ENCODE measurements around the gene FMO5. TPM values are rescaled to one million over a fixed set of nuclear protein-coding genes. Genes with fewer than 3 reads are reported as not detected.

The FMO5 gene
- total RNA-seq, 1 experiment from 2014 or later, result 2.8 TPM

- no peaks in the 10 kb centered on the region for H3F3A ChIP-seq (ENCODE audit: low read length, unreplicated experiment)
- no peak overlapping the region for H3K9ac ChIP-seq (ENCODE audit: low read length)
- H3K4me3 ChIP-seq (ENCODE audit: low read length), result no peak overlapping the region
- peaks cover 97% of the 10 kb centered on the region for H3K79me2 ChIP-seq (ENCODE audit: low read length)
- H2AFZ ChIP-seq (ENCODE audit: low read length), result no peak overlapping the region
- no peaks in the 10 kb centered on the region for H3K27me3 ChIP-seq (ENCODE audit: low read length)
- TF ChIP-seq EZH2phosphoT487 (IDR thresholded peaks at IDR 0.05; ENCODE audit: borderline replicate concordance, low read length) (no peak), CTCF (conservative IDR thresholded peaks at IDR 0.05; ENCODE audit: low read depth, low read length) (no peak), EZH2 (IDR thresholded peaks at IDR 0.05; ENCODE audit: low read length, unreplicated experiment) (no peak)
- ChIA-PET CTCF (interaction anchor here (0.7 kb wide), 1 partner anchor 9 kb away, joined by 3 read pairs; no protein-coding TSS in a partner anchor), POLR2A (ENCODE audit: unreplicated experiment) (no interaction called here)
- DNase-seq (no peak), ATAC-seq (no peak)
- H3K4me1 ChIP-seq (ENCODE audit: insufficient read depth, low read length), result no peaks in the 10 kb centered on the region
- no peak overlapping the region for H3K27ac ChIP-seq (ENCODE audit: low read length)
- H3K4me2 ChIP-seq (ENCODE audit: low read length), result no peak overlapping the region
- no TSS peak for BruUV-seq (replicated peaks)
- H3K36me3 ChIP-seq (ENCODE audit: low read depth, low read length), result peaks cover 31% of the 10 kb centered on the region
- H3K9me3 ChIP-seq (ENCODE audit: low read length), result no peaks in the 10 kb centered on the region
- intact Hi-C loops (cut with micrococcal nuclease), result no loop called here
- no peaks in the 10 kb centered on the region for H3K9me2 ChIP-seq (replicated peaks; ENCODE audit: low read length)
- peaks cover 31% of the 10 kb centered on the region for H4K20me1 ChIP-seq (ENCODE audit: low read length)
Measured at GRCh38 chr1:147252540-147252939, 27.4 kb upstream of the FMO5 start.

GRCh38 chr1:147247656-147248238 lies 22.6 kb upstream of the FMO5 start:
- CTCF ChIA-PET, result interaction anchor here (0.9 kb wide), 1 partner anchor 26 kb away, joined by 5 read pairs; no protein-coding TSS in a partner anchor

More at GRCh38 chr1:147247656-147248238, 22.6 kb upstream of the FMO5 start:
- Histone ChIP-seq H4K20me1 (ENCODE audit: low read length) (peaks cover 62% of the 10 kb centered on the region), H3K9ac (ENCODE audit: low read length) (no peak overlapping the region), H3K4me3 (ENCODE audit: low read length) (no peak overlapping the region), H3K36me3 (ENCODE audit: low read depth, low read length) (peaks cover 9% of the 10 kb centered on the region), H2AFZ (ENCODE audit: low read length) (no peak overlapping the region), H3K4me2 (ENCODE audit: low read length) (no peak overlapping the region), H3K4me1 (ENCODE audit: insufficient read depth, low read length) (peaks cover 24% of the 10 kb centered on the region), H3K27me3 (ENCODE audit: low read length) (no peaks in the 10 kb centered on the region), H3K9me3 (ENCODE audit: low read length) (no peaks in the 10 kb centered on the region), H3K9me2 (replicated peaks; ENCODE audit: low read length) (no peaks in the 10 kb centered on the region), H3K79me2 (ENCODE audit: low read length) (peaks cover 98% of the 10 kb centered on the region), H3K27ac (ENCODE audit: low read length) (no peak overlapping the region), H3F3A (ENCODE audit: low read length, unreplicated experiment) (no peaks in the 10 kb centered on the region)
- intact Hi-C loops (cut with micrococcal nuclease), result no loop called here
- POLR2A ChIA-PET (ENCODE audit: unreplicated experiment), result no interaction called here
- no TSS peak for BruUV-seq (replicated peaks)
- DNase-seq (no peak), ATAC-seq (no peak)
- TF ChIP-seq EZH2phosphoT487 (IDR thresholded peaks at IDR 0.05; ENCODE audit: borderline replicate concordance, low read length) (no peak), CTCF (conservative IDR thresholded peaks at IDR 0.05; ENCODE audit: low read depth, low read length) (no peak), EZH2 (IDR thresholded peaks at IDR 0.05; ENCODE audit: low read length, unreplicated experiment) (no peak)
